ENCODE measurements around the gene SP140L.
"Not testable (repeated sequence)": the region's sequence is repeated elsewhere in the genome, so short reads cannot be mapped to it uniquely, and the experiment has no call there.

The SP140L gene

DNA sequence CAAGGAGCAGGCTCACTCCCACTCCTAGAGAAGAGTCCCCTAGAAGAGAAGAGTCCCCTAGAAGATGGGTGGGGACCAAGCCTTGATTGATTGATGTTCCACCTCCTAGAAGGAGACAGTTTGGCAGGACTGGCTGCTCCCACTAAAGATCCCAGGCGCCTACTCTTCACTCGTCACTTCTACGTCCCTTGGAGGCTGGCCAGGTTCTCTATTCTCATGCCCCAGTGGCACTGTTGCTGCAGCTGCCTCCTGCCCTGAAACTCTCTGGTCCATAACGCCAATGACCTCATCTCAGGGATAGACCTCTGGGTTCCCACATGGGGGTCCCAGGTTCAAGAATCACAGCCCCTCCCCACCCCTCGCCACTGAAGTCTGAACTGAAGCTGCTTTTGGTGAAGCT, 2.5 kb upstream of the SP140L start:
- no peak for DNase-seq

DNA sequence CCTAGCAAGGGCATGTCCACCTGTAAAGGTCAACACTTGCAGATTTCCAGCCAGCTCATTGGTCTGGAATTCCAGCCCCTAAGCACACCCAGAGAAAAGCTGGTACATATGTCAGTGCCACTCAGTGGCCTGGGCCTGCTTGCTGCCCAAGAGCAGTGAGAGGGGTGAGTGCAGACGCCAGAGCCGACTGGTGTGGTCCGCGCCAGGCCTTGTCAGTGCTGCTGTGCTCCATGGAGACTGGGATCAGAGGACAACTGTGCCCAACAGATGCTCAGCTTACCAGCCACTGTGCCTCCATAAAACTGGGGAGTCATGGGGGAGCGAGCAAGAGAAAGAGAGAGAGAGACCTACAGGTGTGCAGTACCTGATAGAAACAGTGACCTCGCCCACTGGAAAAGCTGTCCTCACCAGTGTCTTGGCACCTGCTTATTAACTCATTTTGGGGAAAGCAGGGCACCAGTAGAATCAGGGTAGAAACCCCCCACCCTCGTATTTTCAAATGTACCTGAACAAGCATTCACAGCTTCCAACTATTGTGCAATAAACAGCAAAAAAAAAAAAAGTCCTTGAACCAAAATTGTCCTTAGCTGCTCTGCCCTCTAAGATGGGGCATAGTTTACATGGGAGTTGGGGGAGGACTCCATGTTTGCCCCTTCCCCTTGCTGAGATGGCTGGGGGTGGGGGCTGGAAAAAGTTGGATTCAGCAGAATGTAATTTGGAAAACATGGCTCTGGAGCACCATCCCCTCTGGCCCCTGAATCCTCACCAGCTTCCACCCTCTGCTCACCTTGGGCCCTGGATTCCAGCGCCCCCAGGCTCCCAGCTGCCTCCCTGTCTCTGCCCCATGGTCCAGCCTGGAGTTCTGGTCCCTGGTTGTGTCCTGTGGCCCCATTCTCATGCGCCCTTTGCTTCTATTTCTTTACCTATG, 1.4 kb upstream of the SP140L start:
- DNase-seq: no peak

DNA sequence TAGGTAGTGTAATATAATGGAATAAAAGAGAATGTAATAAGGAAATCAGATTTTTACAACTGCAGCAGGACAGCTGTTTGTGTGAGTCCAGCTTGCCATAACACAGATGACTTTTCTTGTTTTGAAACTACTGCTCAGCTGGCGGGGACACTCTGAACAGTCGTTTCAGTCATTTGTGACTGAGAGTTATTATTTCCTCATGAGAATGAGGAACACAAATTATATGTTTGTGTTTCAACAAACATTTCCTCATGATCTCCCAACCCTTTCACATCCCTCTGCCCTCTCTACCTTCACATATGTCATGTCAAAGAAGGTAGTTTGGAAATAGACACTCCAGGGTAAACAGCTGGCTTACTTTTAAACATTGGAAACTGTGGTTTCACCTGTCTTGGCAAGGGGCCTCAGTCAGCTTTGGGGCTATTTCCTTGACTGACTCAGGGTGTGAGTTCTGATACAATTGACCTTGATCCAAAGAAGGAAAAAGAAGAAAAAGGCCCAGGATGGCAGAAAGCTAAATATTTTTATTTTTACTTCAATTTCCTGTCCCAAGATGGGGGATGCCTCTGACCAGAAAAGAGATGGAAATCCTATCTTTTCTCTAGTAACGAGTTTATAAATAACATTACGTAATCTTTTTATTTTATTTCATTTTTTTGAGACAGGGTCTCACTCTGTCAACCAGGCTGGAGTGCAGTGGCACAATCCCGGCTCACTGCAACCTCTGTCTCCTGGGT, 593 bp downstream of the SP140L start:
- no peak for DNase-seq

DNA sequence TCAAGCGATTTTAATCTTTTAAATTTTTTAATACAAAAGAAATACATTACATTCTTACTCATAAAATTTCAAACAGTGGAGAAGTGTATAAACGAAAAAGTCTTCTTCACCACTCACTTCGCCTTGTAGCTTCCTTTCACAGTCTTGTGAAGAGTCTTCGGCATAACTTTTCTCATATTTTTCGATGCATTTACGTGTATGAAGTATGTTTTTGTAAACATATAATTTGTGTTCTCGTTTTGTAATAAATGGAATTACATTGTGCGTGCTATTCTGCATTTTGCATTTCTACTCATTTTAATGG, 1.1 kb downstream of the SP140L start:
- DNase-seq: no peak

DNA sequence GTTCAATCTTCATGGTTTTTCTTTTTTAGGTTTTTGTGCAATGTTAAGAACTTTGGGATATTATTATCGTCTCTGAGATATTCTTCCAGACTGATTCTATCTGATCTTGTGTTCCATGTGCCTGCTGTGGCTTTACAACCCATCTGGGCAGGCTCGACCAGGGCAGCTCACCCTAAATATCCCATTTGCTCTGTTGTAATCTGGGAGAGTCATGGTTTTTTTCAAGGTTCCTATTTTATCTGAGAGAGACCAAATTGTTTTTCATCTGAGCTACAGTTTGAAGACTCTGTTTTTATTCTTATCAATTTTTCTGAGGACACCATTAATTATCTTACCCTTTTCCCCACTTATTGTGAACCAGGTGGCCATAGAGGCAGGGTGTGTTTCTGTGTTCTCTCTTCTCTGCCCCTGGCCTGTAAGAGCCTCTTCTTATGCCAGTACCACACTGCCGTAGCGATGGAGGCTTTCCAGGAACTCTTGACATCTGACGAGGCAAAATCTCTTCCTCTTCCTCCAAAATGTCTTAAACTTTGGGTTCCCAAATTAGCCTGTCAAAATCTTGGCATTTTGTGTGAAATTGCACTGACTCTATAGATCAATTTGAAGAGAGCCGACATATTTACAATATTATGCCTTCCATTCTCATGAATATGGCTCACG, 3.1 kb downstream of the SP140L start:
- DNase-seq: no peak

DNA sequence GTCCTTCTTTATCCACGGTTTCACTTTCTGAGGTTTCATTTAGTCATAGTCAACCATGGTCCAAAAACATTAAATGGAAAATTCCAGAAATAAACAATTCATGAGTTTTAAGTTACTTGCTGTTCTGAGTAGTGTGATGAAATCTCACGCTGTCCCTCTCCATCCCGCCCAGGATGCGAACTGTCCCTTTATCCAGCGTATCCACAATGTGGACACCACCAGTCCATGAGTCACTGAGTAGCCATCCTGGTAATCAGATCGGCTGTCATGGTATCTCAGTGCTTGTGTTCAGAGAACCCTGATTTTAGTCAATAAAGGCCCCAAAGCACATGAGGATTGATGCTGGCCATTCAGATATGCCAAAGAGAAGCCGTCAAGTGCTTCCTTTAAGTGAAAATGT, 3.7 kb downstream of the SP140L start:
- DNase-seq: no peak

DNA sequence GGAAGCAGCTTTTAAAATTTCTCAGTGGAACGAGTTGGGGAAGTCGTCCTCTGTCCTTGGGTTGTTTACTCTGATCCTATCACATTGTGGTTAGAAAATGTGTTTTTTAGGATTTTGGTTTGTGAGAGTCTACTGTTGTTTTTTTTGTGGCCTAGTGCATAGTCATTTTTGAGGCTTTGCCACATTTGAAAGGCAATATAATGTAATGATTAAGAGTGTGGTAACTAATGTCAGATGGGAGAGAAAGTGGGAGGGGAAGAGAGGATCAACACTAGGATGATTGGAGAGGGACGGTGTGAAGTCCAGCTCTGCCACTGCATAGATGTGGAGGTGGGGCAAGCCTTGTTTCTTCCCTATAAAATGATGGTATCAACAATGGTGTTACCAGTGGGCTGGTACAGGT, 8.5 kb downstream of the SP140L start:
- DNase-seq: no peak

DNA sequence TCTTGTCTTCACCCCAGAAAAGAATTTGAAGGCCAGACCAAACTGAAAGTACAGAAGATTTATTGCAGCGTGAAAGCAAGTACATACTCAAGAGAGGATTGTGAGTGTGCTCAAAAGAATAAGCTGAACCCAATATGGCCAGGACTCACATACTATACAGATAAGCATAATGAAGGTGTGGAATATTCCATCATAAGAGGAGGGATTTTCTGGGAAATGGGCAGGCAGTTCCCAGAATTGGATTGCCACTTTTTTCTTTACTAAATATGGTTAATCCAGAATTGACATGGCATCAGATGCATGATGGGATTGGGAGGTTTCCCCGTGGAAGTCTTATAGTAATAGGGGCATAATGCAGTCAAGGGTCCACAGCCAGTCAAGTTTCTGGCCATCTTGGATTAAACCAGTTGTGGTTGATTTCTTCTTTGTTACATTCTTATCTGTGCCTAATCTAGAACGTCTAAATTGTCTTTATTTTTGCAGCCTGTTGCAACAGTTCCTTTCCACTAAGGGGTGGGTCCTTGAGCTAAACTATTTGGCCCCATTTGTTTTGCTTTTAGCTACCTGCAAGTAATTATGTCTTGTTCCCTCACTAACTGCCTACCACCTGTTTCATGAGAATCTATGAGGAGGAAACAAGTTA, 9.0 kb downstream of the SP140L start:
- DNase-seq: no peak

DNA sequence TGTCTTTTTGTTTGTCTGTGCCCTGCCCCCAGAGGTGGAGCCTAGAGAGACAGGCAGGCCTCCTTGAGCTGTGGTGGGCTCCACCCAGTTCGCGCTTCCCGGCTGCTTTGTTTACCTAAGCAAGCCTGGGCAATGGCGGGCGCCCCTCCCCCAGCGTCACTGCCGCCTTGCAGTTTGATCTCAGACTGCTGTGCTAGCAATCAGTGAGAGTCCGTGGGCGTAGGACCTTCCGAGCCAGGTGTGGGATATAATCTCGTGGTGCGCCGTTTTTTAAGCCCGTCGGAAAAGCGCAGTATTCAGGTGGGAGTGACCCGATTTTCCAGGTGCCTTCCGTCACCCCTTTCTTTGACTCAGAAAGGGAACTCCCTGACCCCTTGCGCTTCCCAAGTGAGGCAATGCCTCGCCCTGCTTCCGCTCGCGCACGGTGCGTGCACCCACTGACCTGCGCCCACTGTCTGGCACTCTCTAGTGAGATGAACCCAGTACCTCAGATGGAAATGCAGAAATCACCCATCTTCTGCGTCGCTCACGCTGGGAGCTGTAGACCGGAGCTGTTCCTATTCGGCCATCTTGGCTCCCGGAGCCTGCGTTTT, 15.0 kb downstream of the SP140L start:
- DNase-seq: not testable (repeated sequence)

DNA sequence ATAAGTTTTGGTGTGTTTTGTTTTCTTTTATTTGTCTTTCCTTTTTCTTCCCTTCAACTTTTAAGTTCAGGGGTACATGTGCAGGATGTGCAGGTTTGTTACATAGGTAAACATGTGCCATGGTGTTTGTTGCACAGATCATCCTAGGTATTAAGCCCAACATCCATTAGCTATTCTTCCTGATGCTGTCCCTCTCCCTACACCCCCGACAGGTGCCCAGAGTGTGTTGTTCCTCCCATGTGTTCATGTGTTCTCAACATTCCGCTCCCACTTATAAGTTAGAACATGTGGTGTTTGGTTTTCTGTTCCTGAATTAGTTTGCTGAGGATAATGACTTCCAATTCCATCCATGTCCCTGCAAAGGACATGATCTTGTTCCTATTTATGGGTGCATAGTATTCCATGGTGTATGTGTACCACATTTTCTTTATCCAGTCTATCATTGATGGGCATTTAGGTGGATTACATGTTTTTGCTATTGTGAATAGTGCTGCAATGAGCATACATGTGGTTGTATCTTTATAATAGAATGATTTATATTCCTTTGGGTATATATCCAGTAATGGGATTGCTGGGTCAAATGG, 16.1 kb downstream of the SP140L start:
- DNase-seq: not testable (repeated sequence)

DNA sequence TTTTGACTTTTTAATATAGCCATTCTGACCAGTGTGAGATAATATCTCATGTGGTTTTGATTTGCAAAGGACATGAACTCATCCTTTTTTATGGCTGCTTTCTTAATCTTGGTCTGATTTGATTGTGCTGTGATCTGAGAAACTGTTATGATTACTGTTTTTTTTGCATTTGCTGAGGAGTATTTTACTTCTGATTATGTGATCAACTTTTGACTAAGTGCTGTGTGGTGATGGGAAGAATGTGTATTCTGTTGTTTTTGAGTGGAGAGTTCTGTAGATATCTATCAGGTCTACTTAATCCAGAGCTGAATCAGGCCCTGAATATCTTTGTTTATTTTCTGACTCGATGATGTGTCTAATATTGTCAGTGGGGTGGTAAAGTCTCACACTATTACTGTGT, 16.8 kb downstream of the SP140L start:
- no peak for DNase-seq

DNA sequence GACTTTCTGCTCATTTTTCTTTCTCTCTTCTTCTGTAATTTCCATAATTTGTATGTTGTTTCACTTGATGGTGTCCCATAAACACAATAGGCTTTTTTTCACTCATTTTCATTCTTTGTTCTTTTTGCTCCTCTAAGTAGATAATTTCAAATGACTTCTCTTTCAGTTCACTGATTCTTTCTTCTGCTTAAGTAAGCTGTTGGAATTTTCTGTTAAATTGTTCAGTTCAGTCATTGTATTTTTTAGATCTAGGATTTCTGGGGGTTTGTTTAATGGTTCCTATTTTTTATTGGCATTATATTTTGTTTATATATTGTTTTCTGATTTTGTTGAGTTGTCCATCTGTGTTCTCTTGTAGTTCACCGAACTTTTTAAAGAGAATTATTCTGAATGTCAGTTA, 19.5 kb downstream of the SP140L start:
- no peak for DNase-seq

DNA sequence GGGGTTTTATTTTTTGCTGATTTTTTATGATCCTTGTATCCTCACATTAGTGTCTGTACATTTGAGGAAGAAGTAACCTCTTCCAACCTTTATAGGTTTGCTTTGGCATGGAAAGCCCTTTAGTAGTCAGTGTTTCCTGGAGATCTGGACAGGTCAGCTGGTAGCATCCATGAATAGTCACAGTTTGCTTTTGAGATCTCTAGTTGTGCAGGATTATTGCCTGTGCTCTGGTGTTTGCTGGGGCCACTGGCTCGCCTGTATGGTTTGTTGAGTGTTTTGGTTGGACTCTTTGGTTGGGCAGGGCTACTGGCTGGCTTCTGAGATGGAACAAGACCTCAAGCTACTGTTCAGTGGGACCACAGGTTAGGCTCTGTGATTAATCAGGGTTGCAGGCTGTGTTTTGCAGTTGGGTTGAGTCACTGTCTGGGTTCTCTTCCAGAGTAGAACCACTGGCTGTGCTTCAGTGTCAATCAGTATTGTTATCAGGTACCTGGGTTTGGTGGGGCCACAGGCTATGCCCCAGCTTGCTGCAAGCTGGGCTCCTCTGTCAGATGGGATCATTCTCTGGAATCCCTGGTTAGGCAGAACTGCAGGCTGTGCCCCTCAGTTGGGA, 20.0 kb downstream of the SP140L start:
- no peak for DNase-seq

DNA sequence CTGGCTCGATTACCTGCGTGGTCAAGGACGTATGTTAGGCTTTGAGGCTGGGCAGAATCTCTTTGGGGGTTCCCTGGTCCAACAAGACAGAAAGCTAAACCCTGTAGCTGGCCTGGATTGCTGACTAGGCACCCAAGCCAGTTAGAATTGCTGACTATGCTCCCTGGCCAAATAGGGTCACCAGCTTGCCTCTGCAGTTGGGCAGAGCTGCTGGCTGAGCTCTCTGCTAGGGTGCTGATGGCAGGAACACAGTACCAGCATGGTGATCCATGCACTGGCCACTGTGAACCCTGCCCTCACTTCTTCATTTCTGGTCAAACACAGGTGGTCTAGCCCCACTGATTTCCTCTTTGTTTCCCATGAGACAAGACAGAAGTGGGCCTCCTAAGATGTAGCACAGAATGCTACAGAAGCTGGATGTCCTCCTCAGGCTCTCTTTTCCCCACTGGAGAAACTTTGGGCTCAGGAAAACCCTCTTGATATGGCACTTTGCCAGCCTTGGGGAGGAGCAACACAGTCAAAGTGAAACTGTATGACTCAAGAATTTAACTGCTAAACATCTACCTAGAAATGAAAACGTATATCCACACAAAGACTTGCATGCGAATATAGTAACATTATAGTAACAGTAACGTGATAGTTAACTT, 20.8 kb downstream of the SP140L start:
- no peak for DNase-seq

DNA sequence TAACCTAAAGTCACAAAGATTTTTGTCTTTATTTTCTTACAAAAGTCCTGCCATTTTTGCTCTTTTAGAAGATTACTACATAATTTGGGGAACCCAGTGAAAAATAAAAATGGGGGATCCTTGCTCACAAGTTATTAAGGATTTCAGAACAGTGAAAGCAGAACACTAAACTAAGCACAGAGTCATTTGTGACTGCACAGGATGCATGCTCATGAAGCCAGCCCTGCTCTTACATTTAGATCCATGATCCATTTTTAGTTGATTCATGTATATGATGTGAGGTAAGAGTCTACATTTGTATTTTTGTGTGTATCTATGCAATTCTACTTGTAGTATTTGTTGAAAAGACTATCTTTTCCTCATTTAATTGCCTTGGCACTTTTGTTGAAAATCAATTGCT, 21.8 kb downstream of the SP140L start:
- DNase-seq: no peak

DNA sequence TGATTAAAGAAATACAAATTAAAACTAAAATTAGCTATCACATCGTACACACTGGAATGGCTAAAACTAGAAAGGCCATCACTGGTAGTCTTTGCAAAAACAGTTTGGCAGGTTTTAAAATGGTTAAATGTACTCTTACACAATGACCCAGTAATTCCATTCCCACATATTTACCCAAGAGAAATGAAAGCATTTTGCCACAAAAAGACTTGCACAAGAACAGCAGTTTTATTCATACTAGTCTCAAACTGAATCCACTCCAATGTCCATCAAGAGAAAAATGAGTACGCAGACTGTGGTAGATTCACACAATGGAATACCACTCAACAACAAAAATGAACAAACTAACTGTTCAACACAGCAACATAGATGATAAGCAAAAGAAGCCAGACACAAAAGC, 29.1 kb downstream of the SP140L start:
- DNase-seq: no peak

DNA sequence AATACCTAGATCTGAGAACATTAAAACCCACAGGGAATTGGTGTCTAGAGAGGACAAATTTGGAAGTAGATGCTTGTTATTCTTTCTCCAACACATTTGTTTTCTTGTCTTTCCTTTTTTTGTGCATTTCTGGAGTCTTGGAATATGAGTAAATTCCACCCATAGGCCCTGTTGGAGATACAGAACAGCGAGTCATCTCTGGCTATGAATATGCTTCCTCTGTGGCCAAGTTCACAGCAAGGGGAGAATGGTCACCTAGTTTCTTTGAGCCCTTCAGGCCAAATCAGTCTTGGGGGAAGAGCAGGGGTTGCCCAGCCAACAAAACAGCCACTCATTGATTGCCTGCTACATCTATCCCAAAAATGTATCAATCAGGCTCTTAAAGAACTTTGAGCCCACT, 31.3 kb downstream of the SP140L start:
- DNase-seq: no peak

DNA sequence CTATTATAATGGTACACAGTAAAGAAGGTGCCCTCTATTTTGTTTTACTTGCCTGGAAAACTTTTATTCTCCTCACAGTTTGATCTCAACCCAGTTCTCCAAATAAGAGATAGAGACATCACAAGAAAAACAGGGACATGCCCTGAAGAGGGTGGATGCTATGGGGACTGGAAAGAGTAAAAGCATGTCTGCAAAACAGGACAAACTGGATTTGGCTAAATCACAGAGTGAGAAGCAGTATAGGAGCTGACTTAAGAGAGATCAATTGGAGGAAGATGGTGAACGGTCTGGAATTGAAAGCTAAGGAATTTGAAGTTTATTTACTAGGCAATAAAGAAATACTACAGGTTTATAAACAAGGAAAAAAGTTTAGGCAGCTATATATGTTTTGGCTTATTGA, 33.0 kb downstream of the SP140L start:
- no peak for DNase-seq

DNA sequence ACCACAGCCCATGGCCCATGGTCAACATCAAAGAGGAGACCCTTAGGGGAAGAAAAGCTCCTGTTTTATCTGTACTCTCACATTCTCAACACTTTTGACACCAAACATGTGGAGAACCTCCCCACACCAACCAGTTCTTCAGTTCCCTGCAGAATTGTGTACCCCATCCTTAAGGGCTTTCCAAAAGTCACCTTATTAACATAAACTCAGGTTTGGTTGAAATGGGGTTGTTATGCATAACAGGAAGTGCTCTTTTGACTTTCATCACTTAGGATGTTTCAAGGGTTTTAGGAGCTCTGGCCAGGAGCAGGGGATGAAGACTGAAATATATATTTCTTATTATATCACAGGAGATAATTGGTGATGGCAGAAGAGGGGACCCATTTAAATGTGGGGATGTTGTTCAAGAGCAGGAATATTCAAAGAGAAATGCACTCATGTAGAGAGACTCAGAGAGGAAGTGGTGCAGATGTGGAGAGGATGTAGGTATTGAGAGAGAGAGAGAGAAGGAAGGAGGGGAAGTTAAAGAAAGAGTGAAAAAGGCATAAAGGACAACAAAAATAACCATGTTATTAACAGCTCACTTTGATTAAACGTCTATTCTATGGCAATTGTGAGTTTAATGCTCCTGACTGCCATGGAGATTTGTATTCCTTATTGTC, 35.2 kb downstream of the SP140L start:
- DNase-seq: no peak

DNA sequence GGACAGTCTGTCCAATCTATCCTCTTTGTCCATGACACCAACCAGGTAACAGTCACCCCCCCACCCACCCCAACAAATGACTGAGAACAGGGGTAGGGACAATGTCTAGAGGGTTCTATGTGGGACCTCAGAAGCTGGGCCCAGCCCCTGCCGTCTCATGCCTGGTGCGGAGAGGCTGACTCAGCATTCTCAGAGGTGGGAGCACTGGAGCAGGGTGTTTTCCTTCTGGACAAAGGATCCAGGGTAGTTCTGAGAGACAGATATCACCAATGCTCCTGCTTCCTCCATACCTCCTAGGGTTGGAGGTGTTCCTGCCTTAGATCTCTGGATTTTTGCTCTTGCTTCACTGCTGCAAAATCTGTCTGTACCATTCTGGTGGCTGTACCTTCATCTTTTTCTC, 55.1 kb downstream of the SP140L start:
- no peak for DNase-seq

DNA sequence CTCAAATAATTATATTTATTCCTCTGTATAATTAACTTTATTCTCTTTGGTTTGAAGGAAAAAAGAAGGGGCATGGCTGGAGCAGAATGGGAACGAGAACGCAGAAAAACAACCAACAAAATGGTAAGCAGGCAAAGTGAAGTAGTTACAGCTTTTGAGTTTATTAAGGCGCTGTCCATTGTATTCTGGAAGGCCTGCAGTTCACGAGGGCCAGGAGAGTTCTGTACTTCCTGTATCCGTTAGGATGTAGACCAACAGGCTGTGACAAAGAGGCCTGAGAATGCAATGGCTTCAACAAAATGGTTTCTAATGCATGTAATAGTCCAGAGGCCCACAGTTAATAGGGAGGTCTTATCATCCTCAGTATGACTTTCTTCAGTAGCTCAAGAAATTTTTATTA, 56.5 kb downstream of the SP140L start:
- DNase-seq: no peak

All from NK-92 treated with Interleukin-12 subunit alpha and Interleukin-12 subunit beta, amount 100 ng/mL, for 24 hours (cell line).